ENCODE data around the gene SPAG5.

DNA sequence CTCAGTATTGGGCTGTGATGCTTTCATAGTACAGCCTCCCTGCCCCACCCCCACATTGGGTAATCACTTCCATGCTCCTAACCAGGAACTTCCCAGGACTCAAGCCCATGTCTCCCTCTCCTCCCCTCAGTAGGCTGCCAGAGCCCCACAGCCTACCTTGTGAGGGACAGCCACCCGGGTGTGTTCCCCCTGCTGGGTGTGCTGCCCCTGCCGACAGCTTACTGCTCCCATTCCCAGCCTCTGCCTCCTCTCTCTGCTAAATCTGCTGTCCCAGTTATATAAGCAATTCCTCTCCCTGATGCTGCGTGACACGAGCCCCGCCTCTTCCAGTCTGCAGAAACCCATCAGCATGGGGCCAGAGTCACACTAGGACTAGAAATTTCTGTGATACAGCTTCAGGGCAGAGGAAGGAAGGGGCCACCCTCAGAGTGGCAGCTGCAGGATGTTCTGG lies 15.1 kb upstream of the SPAG5 start, which contains the start of gene RSKR:
- TF ChIP-seq EZH2 (IDR thresholded peaks at IDR 0.05; ENCODE audit: borderline replicate concordance, insufficient read depth, low read length, poor library complexity, severe bottlenecking) (no peak), SMC3 (conservative IDR thresholded peaks at IDR 0.05; ENCODE audit: poor library complexity) (no peak), POLR2AphosphoS5 (IDR thresholded peaks at IDR 0.05) (no peak), EP300 (conservative IDR thresholded peaks at IDR 0.05; ENCODE audit: poor library complexity, severe bottlenecking) (no peak), RAD21 (conservative IDR thresholded peaks at IDR 0.05) (no peak), TAF1 (IDR thresholded peaks at IDR 0.05; ENCODE audit: low read depth) (no peak), MXI1 (conservative IDR thresholded peaks at IDR 0.05; ENCODE audit: poor library complexity, severe bottlenecking) (no peak)
- TF ChIP-seq, protein P1, sequence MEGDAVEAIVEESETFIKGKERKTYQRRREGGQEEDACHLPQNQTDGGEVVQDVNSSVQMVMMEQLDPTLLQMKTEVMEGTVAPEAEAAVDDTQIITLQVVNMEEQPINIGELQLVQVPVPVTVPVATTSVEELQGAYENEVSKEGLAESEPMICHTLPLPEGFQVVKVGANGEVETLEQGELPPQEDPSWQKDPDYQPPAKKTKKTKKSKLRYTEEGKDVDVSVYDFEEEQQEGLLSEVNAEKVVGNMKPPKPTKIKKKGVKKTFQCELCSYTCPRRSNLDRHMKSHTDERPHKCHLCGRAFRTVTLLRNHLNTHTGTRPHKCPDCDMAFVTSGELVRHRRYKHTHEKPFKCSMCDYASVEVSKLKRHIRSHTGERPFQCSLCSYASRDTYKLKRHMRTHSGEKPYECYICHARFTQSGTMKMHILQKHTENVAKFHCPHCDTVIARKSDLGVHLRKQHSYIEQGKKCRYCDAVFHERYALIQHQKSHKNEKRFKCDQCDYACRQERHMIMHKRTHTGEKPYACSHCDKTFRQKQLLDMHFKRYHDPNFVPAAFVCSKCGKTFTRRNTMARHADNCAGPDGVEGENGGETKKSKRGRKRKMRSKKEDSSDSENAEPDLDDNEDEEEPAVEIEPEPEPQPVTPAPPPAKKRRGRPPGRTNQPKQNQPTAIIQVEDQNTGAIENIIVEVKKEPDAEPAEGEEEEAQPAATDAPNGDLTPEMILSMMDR (IDR thresholded peaks at IDR 0.05; ENCODE audit: poor library complexity, severe bottlenecking) = no peak
- TF ChIP-seq, protein P2, sequence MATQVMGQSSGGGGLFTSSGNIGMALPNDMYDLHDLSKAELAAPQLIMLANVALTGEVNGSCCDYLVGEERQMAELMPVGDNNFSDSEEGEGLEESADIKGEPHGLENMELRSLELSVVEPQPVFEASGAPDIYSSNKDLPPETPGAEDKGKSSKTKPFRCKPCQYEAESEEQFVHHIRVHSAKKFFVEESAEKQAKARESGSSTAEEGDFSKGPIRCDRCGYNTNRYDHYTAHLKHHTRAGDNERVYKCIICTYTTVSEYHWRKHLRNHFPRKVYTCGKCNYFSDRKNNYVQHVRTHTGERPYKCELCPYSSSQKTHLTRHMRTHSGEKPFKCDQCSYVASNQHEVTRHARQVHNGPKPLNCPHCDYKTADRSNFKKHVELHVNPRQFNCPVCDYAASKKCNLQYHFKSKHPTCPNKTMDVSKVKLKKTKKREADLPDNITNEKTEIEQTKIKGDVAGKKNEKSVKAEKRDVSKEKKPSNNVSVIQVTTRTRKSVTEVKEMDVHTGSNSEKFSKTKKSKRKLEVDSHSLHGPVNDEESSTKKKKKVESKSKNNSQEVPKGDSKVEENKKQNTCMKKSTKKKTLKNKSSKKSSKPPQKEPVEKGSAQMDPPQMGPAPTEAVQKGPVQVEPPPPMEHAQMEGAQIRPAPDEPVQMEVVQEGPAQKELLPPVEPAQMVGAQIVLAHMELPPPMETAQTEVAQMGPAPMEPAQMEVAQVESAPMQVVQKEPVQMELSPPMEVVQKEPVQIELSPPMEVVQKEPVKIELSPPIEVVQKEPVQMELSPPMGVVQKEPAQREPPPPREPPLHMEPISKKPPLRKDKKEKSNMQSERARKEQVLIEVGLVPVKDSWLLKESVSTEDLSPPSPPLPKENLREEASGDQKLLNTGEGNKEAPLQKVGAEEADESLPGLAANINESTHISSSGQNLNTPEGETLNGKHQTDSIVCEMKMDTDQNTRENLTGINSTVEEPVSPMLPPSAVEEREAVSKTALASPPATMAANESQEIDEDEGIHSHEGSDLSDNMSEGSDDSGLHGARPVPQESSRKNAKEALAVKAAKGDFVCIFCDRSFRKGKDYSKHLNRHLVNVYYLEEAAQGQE (IDR thresholded peaks at IDR 0.05; ENCODE audit: borderline replicate concordance) = no peak
